ENCODE data around the gene CHD5. TPM values are rescaled to one million over a fixed set of nuclear protein-coding genes. Genes with fewer than 3 reads are reported as not detected.

Gene CHD5
- total RNA-seq, 1 experiment from 2014 or later = 6.1 TPM

- H3K4me2 ChIP-seq (ENCODE audit: low read length) = no peak overlapping the region
- no peak overlapping the region for H3K4me3 ChIP-seq (replicated peaks in 1 of 2; ENCODE audit: low read depth in 1 of 2, low read length in 2 of 2)
- ChIA-PET RAD21 (ENCODE audit: low non-redundant PET in 1 of 2, low total read pairs in 2 of 2, uncharacterized antibody in 2 of 2, unreplicated experiment in 2 of 2) (no interaction called here), POLR2A (no interaction called here), CTCF (no interaction called here)
- peaks cover 7 to 28% of the 10 kb centered on the region in 2 experiments; a peak in 3 of 4 replicates for H3K4me1 ChIP-seq (ENCODE audit: control insufficient read depth in 1 of 2, insufficient read depth in 2 of 2, low read length in 2 of 2)
- BruUV-seq (replicated peaks) = no TSS peak
- H2AFZ ChIP-seq (ENCODE audit: low read depth, low read length, poor library complexity, severe bottlenecking) = no peak overlapping the region
- no peaks in the 10 kb centered on the region for H3K9me3 ChIP-seq (ENCODE audit: control insufficient read depth in 1 of 2, insufficient read depth in 1 of 2, low read depth in 1 of 2, low read length in 2 of 2)
- H3K9ac ChIP-seq (ENCODE audit: low read length) = no peak overlapping the region
- intact Hi-C loops (cut with micrococcal nuclease) = no loop called here
- no peak overlapping the region for H3K27ac ChIP-seq (ENCODE audit: low read depth, low read length)
- no peaks in the 10 kb centered on the region for H3K79me2 ChIP-seq (ENCODE audit: insufficient read depth, low read length)
- TF ChIP-seq POLR2A (IDR thresholded peaks at IDR 0.05; ENCODE audit: borderline replicate concordance, extremely low read depth, insufficient read depth, insufficient read length) = no peak
- no peak for TF ChIP-seq TCF7L2 (IDR thresholded peaks at IDR 0.05; ENCODE audit: borderline replicate concordance, extremely low read depth, insufficient read depth, insufficient read length)
- TF ChIP-seq, protein P1, sequence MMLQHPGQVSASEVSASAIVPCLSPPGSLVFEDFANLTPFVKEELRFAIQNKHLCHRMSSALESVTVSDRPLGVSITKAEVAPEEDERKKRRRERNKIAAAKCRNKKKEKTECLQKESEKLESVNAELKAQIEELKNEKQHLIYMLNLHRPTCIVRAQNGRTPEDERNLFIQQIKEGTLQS (IDR thresholded peaks at IDR 0.05) = no peak
- TF ChIP-seq RAD21 (IDR thresholded peaks at IDR 0.05; ENCODE audit: low read depth) = no peak
- TF ChIP-seq, protein P2, sequence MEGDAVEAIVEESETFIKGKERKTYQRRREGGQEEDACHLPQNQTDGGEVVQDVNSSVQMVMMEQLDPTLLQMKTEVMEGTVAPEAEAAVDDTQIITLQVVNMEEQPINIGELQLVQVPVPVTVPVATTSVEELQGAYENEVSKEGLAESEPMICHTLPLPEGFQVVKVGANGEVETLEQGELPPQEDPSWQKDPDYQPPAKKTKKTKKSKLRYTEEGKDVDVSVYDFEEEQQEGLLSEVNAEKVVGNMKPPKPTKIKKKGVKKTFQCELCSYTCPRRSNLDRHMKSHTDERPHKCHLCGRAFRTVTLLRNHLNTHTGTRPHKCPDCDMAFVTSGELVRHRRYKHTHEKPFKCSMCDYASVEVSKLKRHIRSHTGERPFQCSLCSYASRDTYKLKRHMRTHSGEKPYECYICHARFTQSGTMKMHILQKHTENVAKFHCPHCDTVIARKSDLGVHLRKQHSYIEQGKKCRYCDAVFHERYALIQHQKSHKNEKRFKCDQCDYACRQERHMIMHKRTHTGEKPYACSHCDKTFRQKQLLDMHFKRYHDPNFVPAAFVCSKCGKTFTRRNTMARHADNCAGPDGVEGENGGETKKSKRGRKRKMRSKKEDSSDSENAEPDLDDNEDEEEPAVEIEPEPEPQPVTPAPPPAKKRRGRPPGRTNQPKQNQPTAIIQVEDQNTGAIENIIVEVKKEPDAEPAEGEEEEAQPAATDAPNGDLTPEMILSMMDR (IDR thresholded peaks at IDR 0.05 in 2 of 3, conservative IDR thresholded peaks at IDR 0.05 in 1 of 3; ENCODE audit: borderline replicate concordance in 1 of 3, insufficient read depth in 1 of 3, low read depth in 2 of 3, low read length in 2 of 3) = no peak
- no peak for TF ChIP-seq EGR1 (IDR thresholded peaks at IDR 0.05; ENCODE audit: low read depth)
- TF ChIP-seq POLR2AphosphoS5 (IDR thresholded peaks at IDR 0.05; ENCODE audit: low read depth, low read length) = no peak
- TF ChIP-seq, protein P3, sequence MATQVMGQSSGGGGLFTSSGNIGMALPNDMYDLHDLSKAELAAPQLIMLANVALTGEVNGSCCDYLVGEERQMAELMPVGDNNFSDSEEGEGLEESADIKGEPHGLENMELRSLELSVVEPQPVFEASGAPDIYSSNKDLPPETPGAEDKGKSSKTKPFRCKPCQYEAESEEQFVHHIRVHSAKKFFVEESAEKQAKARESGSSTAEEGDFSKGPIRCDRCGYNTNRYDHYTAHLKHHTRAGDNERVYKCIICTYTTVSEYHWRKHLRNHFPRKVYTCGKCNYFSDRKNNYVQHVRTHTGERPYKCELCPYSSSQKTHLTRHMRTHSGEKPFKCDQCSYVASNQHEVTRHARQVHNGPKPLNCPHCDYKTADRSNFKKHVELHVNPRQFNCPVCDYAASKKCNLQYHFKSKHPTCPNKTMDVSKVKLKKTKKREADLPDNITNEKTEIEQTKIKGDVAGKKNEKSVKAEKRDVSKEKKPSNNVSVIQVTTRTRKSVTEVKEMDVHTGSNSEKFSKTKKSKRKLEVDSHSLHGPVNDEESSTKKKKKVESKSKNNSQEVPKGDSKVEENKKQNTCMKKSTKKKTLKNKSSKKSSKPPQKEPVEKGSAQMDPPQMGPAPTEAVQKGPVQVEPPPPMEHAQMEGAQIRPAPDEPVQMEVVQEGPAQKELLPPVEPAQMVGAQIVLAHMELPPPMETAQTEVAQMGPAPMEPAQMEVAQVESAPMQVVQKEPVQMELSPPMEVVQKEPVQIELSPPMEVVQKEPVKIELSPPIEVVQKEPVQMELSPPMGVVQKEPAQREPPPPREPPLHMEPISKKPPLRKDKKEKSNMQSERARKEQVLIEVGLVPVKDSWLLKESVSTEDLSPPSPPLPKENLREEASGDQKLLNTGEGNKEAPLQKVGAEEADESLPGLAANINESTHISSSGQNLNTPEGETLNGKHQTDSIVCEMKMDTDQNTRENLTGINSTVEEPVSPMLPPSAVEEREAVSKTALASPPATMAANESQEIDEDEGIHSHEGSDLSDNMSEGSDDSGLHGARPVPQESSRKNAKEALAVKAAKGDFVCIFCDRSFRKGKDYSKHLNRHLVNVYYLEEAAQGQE (IDR thresholded peaks at IDR 0.05; ENCODE audit: low read depth) = no peak
- TF ChIP-seq CBX3 (IDR thresholded peaks at IDR 0.05; ENCODE audit: low read depth) = no peak
- no peak for TF ChIP-seq SRF (IDR thresholded peaks at IDR 0.05; ENCODE audit: low read depth)
- no peak for TF ChIP-seq YY1 (IDR thresholded peaks at IDR 0.05; ENCODE audit: extremely low read depth, insufficient replicate concordance, low read depth, low read length)
- TF ChIP-seq, protein P4, sequence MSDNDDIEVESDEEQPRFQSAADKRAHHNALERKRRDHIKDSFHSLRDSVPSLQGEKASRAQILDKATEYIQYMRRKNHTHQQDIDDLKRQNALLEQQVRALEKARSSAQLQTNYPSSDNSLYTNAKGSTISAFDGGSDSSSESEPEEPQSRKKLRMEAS (IDR thresholded peaks at IDR 0.05) = no peak
- TF ChIP-seq JUND (IDR thresholded peaks at IDR 0.05) = no peak
- TF ChIP-seq ZNF274 (IDR thresholded peaks at IDR 0.05; ENCODE audit: low read depth, low read length) = no peak
- no peaks in the 10 kb centered on the region for H3K27me3 ChIP-seq (ENCODE audit: insufficient read depth, low read length)
- no peak for ATAC-seq
- H3K9me2 ChIP-seq (ENCODE audit: insufficient read depth) = no peaks in the 10 kb centered on the region
- no peaks in the 10 kb centered on the region for H3K36me3 ChIP-seq (ENCODE audit: control insufficient read depth in 1 of 2, insufficient read depth in 2 of 2, low read length in 2 of 2)
- DNase-seq (ENCODE audit: low read depth, low spot score) = no peak
- no peaks in the 10 kb centered on the region for H4K20me1 ChIP-seq (ENCODE audit: insufficient read depth)
Measured at GRCh38 chr1:6144647-6145395, 35.3 kb downstream of the CHD5 start.
